K562 (cell line): ENCODE measurements around the gene ZNF439. TPM values are rescaled to one million over a fixed set of nuclear protein-coding genes. Genes with fewer than 3 reads are reported as not detected.
A peak's percentile ranks its signal among the peaks of the same experiment; 100 is the strongest.

Experiments
- BRF1 ChIP-seq: IDR thresholded peaks from 3 replicates; pipeline ENCODE4 v1.6.1; 2011; ENCODE audit warnings: borderline replicate concordance, mild to moderate bottlenecking; ENCODE audit not compliant: insufficient read length; ENCODE audit errors: extremely low read depth
- CBX2 ChIP-seq: fragments of 200-600 bp; sonication (generic); IDR thresholded peaks from one replicate; pipeline ENCODE4 v1.6.1; 2012; ENCODE audit warnings: mild to moderate bottlenecking, low read length, inconsistent platforms; ENCODE audit not compliant: insufficient read depth, poor library complexity, severe bottlenecking
- CEBPB ChIP-seq: fragments of 450-650 bp; IDR thresholded peaks from 2 replicates; pipeline ENCODE4 v1.6.1; 2016; ENCODE audit warnings: missing genetic modification characterization, missing compliant biosample characterization
- HDAC2 ChIP-seq: fragments of 450-650 bp; IDR thresholded peaks from 2 replicates; pipeline ENCODE4 v1.6.1; 2016; ENCODE audit warnings: mild to moderate bottlenecking
- MBD2 ChIP-seq: sonication (generic); IDR thresholded peaks from 2 replicates; pipeline ENCODE4 v1.6.1; 2016; ENCODE audit warnings: low read depth, borderline replicate concordance
- MTA3 ChIP-seq: fragments of 450-650 bp; formaldehyde crosslinking; IDR thresholded peaks from 2 replicates; pipeline ENCODE4 v1.6.1; 2017; ENCODE audit warnings: mild to moderate bottlenecking, borderline replicate concordance
- NR3C1 ChIP-seq: sonication (generic); formaldehyde crosslinking; IDR thresholded peaks from 2 replicates; pipeline ENCODE4 v1.8.1; 2022; ENCODE audit warnings: missing genetic modification reagents
- PHB ChIP-seq: fragments of 250-450 bp; sonication (Bioruptor Pico); IDR thresholded peaks from 2 replicates; pipeline ENCODE4 v1.5.0; 2021
- RBFOX2 ChIP-seq: fragments of 200-400 bp; formaldehyde crosslinking; IDR thresholded peaks from 2 replicates; pipeline ENCODE4 v1.6.1; 2017; ENCODE audit warnings: low read depth, mild to moderate bottlenecking, low read length, moderate library complexity
- SAFB ChIP-seq: fragments of 200-400 bp; formaldehyde crosslinking; IDR thresholded peaks from 2 replicates; pipeline ENCODE4 v1.6.1; 2017; ENCODE audit warnings: low read depth, low read length, borderline replicate concordance
- SIX5 ChIP-seq, 2 experiments: IDR thresholded peaks; 2 replicates each; pipeline ENCODE4 v1.6.1; 2011; ENCODE audit warnings: low read length in 2 of 2, borderline replicate concordance in 1 of 2, low read depth in 1 of 2, mild to moderate bottlenecking in 1 of 2, moderate library complexity in 1 of 2; ENCODE audit not compliant: insufficient read depth in 1 of 2
- STAT5B ChIP-seq: fragments of 250-450 bp; sonication (Bioruptor Pico); IDR thresholded peaks from 2 replicates; pipeline ENCODE4 v1.8.0; 2021; ENCODE audit warnings: mild to moderate bottlenecking, inconsistent platforms
- SUPT5H ChIP-seq: fragments of 450-650 bp; IDR thresholded peaks from 2 replicates; pipeline ENCODE4 v1.6.1; 2016
- TFAP4 ChIP-seq: sonication (generic); formaldehyde crosslinking; IDR thresholded peaks from 2 replicates; pipeline ENCODE4 v1.8.0; 2022; ENCODE audit warnings: missing genetic modification reagents, mild to moderate bottlenecking, moderate library complexity, borderline replicate concordance
- ZNF124 ChIP-seq: sonication (generic); formaldehyde crosslinking; IDR thresholded peaks from 2 replicates; pipeline ENCODE4 v1.8.1; 2022; ENCODE audit warnings: missing genetic modification reagents
- ZNF23 ChIP-seq: fragments of 250-450 bp; sonication (Bioruptor Pico); IDR thresholded peaks from 2 replicates; pipeline ENCODE4 v1.4.0; 2020; ENCODE audit warnings: mild to moderate bottlenecking
- ZNF253 ChIP-seq: fragments of 250-450 bp; sonication (Bioruptor Pico); conservative IDR thresholded peaks from 2 replicates; pipeline ENCODE4 v1.6.1; 2021; ENCODE audit warnings: mild to moderate bottlenecking
- ZNF277 ChIP-seq: fragments of 250-450 bp; sonication (Bioruptor Pico); IDR thresholded peaks from 2 replicates; pipeline ENCODE4 v1.8.0; 2022; ENCODE audit warnings: inconsistent platforms, mild to moderate bottlenecking, moderate library complexity, borderline replicate concordance
- polyA plus RNA-seq, 8 experiments: library from polyadenylated mRNA; depleted of rRNA in 4 of 8; stranded (reverse) in 5 of 8; unstranded in 3 of 8; fragments of >200 nt; fragmentation: Nextera tagmentation in 2 of 8; fragmentation: Illumina TruSeq in 1 of 8; extraction: Ambion mirVana in 2 of 8; extraction: Trizol in 1 of 8; gene quantifications; 2 replicates each; pipeline versions ENCODE4 v1.2.1 to v1.2.3, GENCODE V29; 2011 to 2014; ENCODE audit warnings: inconsistent platforms in 1 of 8, missing spikeins in 1 of 8
- total RNA-seq, 7 experiments: library from RNA; depleted of rRNA in 6 of 7; stranded (reverse); fragments of >200 nt in 6 of 7; fragmentation: Illumina TruSeq in 2 of 7; extraction: Trizol in 2 of 7; gene quantifications; 2 replicates each; pipeline versions ENCODE4 v1.2.1 to v1.2.3, GENCODE V29; 2011 to 2021; ENCODE audit warnings: low replicate concordance in 1 of 7
- TF ChIP-seq, protein P1 (sequence below): fragments of 250-450 bp; sonication (Bioruptor Pico); IDR thresholded peaks from 2 replicates; pipeline ENCODE4 v1.5.0; 2021
- TF ChIP-seq, protein P2 (sequence below): fragments of 450-650 bp; formaldehyde crosslinking; IDR thresholded peaks from 2 replicates; pipeline ENCODE4 v1.4.0; 2020; ENCODE audit warnings: mild to moderate bottlenecking, mixed read lengths
- TF ChIP-seq, protein P3 (sequence below): fragments of 200-800 bp; sonication (Bioruptor generic); IDR thresholded peaks from 2 replicates; pipeline ENCODE4 v1.6.1; 2017; ENCODE audit warnings: missing genetic modification characterization, missing compliant biosample characterization
- TF ChIP-seq, protein P4 (sequence below): sonication (generic); formaldehyde crosslinking; IDR thresholded peaks from 2 replicates; pipeline ENCODE4 v1.8.1; 2022; ENCODE audit warnings: missing genetic modification reagents

Gene ZNF439
- total and polyA plus RNA-seq, 9 of the 15 experiments (the other 6 are each of a cell fraction or from before 2014, with no cell fraction given) = 0.04 to 0.18 (median 0.10) TPM; not detected in 3

DNA sequence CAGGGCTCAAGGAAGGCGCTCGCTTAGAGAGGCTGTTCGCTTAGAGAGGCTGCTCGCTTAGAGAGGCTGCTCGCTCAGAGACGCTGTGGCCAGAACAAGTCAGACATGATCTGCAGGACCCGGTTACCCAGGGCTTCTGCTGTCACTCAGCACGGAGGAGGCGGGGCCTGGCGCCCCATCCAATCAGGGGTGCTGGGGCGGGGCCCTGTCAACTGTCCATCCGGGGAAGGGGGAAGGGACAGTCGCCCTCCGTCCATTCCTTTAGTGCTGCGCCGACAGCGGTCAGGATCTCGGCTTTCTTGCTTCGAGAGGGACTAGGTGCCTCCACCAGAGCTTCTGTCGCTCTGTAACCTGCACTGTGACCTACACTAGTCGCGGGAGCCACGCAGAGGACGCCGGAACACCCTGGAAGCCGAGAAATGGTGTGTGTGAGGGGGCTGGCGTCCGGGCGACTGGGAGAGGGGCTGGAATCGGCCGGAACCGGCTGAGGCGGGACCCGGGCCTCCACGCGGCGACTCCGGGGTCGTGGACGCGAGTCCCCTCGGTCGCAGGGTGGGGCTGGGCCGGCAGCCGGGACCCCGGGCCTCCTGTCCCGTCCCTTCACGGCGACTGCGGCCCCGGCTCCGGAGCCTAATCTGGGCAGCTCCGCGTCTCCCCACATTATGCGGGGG lies 34.4 kb upstream of the ZNF439 start, which contains the start of gene ZNF440 (continued):
- TF ChIP-seq BRF1 (no peak), SIX5 (IDR thresholded peaks at IDR 0.05; ENCODE audit: borderline replicate concordance in 1 of 2, insufficient read depth in 1 of 2, low read depth in 1 of 2, low read length in 2 of 2) (no peak), ZNF277 (CRISPR knock-in tag) (no peak), ZNF253 (CRISPR knock-in tag) (no peak), ZNF23 (no peak), ZNF124 (no peak), TFAP4 (CRISPR knock-in tag) (peak; percentile 55), CEBPB (tag) (no peak), HDAC2 (no peak), STAT5B (CRISPR knock-in tag) (no peak), RBFOX2 (peak; percentile 97), MTA3 (peak; percentile 79), NR3C1 (CRISPR knock-in tag) (no peak), CBX2 (no peak), PHB (CRISPR knock-in tag) (no peak), SAFB (no peak), MBD2 (peak; percentile 82; the same call in 1 of the 2 replicates), SUPT5H (peak; percentile 98)
- TF ChIP-seq, protein P1, sequence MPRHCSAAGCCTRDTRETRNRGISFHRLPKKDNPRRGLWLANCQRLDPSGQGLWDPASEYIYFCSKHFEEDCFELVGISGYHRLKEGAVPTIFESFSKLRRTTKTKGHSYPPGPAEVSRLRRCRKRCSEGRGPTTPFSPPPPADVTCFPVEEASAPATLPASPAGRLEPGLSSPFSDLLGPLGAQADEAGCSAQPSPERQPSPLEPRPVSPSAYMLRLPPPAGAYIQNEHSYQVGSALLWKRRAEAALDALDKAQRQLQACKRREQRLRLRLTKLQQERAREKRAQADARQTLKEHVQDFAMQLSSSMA (CRISPR knock-in tag) = no peak
- TF ChIP-seq, protein P2, sequence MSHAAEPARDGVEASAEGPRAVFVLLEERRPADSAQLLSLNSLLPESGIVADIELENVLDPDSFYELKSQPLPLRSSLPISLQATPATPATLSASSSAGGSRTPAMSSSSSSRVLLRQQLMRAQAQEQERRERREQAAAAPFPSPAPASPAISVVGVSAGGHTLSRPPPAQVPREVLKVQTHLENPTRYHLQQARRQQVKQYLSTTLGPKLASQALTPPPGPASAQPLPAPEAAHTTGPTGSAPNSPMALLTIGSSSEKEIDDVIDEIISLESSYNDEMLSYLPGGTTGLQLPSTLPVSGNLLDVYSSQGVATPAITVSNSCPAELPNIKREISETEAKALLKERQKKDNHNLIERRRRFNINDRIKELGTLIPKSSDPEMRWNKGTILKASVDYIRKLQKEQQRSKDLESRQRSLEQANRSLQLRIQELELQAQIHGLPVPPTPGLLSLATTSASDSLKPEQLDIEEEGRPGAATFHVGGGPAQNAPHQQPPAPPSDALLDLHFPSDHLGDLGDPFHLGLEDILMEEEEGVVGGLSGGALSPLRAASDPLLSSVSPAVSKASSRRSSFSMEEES (CRISPR knock-in tag) = no peak
- TF ChIP-seq, protein P3, sequence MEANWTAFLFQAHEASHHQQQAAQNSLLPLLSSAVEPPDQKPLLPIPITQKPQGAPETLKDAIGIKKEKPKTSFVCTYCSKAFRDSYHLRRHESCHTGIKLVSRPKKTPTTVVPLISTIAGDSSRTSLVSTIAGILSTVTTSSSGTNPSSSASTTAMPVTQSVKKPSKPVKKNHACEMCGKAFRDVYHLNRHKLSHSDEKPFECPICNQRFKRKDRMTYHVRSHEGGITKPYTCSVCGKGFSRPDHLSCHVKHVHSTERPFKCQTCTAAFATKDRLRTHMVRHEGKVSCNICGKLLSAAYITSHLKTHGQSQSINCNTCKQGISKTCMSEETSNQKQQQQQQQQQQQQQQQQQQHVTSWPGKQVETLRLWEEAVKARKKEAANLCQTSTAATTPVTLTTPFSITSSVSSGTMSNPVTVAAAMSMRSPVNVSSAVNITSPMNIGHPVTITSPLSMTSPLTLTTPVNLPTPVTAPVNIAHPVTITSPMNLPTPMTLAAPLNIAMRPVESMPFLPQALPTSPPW (CRISPR knock-in tag) = peak; percentile 14; the same call in 1 of the 2 replicates
- TF ChIP-seq, protein P4, sequence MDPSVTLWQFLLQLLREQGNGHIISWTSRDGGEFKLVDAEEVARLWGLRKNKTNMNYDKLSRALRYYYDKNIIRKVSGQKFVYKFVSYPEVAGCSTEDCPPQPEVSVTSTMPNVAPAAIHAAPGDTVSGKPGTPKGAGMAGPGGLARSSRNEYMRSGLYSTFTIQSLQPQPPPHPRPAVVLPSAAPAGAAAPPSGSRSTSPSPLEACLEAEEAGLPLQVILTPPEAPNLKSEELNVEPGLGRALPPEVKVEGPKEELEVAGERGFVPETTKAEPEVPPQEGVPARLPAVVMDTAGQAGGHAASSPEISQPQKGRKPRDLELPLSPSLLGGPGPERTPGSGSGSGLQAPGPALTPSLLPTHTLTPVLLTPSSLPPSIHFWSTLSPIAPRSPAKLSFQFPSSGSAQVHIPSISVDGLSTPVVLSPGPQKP (CRISPR knock-in tag) = no peak
